ENCODE results near the gene MEX3A.

Gene MEX3A

DNA sequence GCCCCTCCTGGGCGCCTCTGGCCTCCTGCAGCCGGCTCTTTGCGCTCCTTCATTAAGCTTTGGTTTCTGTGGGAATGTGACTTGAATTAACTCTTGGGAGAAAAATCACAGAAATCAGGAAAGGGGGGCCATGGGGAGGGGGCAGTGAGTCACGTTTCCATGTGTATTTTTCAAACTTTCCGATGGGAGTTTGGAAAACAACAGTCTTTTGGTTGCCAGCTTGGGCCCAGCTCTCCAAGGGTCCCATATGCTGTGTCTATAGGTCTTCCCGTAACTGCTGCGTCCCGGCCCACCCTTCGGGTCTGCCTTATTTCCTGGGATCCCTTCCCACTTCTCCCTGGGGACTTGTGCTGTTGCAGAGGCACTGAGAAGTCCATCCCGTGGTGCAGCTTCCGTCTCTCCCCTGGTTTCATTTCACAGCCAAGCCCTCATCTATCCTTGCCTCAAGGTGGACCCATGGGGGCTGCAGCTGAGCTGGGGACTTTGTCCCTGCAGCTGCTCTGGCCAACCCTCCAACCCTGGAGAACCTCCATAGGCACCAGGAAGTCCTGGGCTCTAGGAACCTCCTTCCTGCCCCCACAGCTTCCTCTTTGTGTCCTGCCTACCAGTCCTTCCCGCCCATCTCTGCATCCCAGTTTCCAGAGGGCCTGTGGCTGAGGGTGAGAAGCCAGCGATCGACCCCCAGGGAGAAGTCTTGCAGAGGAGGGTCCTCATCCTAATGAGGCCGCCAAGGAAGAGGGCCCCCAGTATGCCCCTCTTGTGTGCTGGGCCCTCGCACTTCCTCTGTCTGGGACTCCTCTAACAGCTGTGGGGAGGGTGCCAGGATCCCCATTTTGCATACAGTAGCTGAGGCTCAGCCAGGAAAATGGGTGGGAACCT, 20.6 kb upstream of the MEX3A start:
- DNase-seq: no peak

DNA sequence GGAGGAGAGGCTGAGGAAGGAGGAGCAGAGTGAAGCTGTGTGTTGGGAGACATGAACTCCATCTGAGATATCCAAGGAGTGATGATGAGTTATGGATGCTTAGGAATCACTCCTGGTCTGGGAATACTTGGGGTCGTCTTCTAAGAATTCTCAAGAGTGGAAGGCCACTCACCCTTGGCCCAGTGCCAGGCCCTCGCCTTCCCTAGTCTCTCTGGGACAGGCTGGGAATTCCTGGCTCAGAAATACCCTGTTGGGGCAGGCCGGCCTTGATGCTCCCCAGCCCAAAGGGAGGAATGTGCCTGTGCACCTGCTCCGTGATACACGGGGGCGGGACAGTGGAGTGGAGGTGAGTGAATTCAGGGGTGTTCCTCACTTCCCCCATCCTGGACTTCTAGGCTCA, 19.6 kb upstream of the MEX3A start:
- DNase-seq: no peak

DNA sequence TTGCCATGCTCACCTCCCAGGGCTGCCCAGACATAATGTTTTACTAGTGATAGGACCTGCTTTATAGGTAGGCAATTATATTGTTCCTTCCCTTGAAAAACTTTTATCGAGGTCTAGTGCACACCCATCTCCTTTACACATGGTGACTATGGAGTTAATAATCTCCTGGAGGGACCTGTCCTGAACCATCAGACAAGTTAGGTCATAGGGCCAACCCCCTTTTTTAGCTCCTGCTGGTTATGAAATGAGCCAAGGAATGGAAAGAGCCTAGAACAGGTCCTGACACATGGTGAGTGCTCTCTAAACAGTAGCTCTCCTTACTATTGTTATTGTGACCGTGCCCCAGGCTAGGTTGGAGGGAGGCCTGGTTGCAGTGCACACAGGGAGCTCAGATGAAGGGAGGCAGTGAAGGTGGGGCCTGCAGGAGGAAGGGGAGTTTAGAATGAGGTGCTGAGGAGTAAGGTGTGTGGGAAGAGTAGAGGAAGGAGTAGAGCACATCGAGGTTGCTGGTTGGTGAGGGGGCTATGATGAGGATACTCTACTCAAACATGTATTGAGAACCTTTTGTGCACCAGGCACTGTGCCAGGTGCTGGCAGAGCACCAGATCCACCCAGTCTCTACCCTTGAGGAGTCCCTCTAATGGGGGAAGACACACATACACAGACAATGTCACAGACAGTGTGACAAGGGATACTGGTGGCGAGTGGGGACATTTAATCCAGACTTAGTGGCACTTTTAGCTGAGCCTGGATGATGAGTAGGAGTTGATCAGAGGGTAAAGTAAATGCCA, 18.1 kb upstream of the MEX3A start:
- no peak for DNase-seq

DNA sequence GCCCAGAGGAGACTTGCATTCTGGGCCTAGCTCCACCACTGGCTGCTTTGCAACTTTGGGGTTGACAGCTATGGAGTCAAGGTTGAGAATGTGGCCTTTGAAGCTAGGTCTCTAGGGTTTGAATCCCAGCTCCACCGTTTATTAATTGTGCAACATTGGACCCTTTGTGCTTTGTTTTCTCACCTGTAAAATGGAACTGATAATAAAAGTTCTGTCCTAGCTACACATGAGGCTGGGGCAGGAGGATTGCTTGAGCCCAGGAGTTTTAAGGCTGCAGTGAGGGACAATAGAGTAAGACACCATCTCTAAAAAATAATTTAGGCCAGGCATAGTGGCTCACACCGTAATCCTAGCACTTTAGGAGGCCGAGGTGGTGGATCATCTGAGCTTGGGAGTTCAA, 17.0 kb upstream of the MEX3A start:
- DNase-seq: no peak

DNA sequence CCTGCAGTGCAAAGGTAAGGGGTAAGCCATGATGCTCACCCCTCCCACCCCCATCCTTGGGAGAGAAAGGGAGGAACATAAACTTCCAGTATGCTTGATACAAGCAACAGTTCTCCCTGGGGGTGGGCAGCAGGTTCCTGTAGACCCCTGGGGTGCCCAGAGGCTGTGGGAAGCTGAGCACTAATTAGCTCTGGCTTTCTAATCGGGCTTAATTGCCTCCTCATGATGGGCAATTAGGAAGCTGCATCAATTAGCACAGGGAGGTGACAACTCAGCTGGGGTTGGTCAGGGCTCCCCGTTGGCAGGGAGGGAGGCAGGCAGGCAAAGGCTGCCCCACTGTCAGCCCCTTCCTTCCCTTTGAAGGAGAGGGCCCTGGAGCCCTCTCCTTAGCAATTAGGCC, 16.5 kb upstream of the MEX3A start:
- DNase-seq: no peak

DNA sequence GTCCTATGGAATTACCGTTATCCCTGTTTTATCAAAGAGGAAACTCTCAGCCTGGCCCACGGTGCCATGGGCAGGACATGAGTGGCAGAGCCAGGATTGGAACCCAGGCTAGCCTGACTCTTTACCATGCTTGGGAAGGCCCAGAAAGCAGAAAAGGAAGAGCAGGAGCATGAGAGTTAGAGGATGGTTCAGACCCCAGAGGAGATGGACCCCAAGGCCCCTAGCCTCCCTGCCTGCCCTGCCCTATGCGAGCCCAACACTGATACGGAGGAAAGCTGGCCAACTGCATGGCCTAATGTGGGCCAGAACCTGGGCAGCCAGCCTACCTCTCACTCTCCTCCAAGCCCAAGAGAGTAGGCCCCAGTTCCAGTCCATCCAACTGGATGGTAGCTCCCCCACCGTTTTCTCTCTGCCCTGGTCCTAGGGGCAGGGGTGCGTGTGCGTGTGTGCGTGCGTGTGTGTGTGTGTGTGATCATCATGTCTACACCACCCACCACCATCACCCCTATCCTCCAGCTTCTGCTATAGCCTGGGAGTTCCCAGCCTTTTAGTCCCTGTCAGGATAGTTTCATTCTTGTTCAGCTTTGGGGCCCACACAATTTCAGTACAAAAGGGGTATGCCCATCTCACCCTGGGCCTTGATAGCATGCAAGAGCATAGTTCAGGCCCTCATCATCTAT, 15.4 kb upstream of the MEX3A start:
- peak in 1 of 2 donors; percentile 15 for DNase-seq

DNA sequence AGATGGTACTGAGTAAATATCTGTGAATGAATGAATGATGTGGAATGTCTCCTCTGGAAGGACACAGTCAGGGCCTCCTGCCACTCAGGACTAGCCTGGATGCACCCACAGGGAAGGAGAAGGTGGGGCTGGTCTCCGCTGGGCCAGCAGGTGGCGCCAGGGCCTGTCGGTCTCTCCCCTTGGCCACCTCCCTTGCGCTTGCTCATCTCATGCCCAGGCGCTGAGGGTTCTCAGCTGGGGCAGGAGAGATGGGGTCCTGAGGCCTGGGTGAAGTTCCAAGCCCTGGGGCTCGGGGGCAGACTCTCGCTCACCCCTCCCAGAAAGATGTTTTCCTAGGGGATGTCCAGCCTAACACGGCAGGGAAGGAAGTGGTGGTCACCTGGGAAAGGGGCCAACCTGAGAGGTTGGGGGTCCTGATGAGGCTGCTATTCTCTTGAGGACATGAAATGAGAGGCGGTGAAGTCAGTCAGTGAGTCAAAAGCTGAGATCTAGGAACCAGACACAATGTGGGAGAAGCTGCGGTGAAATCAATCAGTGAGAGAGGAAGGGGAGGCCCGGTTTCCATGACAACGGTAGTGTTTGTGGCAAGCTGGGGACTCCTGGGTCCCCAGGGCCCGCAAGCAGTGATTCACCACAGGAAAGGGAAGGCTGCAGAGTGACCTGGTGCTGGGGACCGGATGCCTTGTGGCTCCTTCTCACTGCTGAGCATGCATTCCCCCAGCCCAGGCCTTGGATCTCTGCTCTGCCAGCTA, 14.6 kb upstream of the MEX3A start:
- peak; percentile 92 to 93 for DNase-seq

DNA sequence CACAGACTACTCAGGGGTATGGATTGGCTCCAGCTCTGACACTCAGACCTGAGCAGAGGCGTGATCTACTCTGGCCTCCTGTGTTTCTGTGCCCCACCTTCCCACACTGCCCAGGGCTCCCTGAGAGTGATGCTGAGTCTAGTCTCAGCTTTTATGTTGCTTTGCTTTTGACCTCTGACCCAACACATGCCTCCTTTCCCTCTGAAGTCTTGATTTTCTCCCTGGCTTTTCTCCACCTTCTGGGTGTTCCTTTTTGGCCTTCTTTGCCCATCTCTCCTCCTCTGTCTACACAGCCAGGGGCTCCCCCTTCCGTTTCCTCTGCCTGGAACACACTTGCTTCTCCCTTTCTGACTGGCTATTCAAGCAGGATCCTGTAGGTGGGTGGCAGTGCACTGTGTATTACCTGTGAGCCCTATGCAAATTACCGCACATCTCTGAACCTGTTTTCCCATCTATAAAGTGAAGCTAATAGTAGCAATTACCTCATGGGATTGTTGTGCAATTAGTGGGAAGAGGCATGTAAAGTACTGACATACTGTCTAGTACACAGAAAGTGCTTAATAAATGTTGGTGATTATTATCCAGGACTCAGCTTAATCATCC, 13.7 kb upstream of the MEX3A start:
- no peak for DNase-seq

DNA sequence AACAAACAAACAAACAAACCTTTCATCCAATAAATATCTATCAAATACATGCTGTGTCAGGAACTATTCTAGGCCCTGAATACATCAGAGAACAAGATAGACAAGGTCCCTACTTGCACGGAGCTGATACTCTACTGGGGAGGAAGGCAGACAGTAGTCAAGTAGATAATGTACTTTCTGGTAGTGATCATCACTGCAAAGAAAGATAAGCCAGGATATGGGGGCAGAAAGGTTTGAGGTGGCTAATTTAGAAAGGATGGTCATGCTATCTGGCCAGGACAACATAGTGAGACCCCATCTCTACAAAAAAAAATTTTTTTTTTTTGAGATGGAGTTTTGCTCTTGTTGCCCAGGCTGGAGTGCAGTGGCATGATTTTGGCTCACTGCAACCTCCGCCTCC, 9.3 kb upstream of the MEX3A start:
- no peak for DNase-seq

DNA sequence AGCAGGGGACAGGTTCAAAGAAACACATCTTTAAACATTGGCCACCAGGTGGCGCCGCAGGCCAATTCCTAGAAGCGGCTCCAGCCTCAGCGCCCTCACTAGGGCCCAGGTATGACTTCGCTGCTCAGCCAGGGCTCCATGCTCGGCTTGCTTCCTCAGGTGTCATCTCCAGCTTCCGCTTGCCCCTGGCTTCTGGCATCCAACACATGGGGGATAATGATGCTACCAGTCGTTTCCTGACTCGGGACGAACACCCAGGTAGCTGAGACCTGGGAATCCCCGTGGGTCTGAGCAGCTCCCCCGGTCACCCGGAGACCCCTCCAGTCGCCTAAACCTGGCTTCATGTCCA, 8.5 kb upstream of the MEX3A start:
- DNase-seq: peak; percentile 86 to 90

DNA sequence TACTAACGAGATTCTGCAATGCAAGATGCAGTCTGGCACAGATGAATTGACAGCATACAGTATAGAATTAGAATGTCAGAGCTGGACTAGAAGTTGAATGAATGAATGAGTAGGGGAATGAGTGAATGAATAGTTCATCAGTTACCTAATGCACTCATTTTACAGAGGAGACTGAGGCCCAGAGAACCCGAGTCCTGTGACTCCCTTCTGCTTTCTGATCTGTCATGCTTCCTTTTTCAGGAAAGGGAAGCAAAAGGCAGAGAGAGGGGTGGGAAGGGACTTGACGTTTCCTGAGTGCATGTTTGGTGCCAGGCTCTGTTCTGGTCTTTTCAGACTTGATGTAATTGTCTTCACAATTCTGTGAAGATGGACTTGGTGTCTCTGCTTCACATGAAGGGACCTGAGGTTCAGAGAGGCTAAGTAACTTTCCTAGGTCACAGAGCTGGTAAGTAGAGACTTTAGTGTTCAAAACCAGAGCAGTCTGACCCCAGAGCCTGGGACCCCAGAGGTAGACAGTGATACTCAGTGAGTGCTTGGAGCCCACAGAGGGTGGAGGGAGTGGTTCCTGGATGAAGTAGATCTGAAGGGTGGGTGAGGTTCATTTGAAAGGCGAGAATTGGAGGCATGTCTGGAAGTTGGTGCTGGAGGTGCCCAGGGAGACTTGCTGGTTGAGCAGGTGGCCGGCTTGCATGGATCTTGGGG, 8.0 kb upstream of the MEX3A start:
- DNase-seq: peak in 1 of 2 donors; percentile 5

DNA sequence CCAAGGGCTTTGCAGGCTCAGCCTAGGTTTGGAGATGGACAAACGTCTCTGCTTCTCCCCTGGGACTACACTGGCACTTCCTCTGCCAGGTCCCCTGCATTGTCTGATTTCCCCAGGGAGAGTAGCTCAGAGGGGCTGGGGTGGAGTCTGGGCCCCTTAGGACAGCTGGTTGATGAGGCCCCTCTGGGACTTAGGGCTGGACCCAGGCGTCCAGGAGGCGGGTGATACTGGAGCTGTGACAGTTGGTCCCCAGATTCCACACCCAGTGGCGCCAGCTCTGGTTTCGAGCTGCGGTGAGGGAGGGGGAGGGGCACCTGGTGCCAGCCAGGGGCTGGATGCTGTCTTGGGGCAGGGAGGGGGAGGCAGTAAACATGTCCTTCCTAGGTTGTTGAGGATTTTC, 7.4 kb upstream of the MEX3A start:
- DNase-seq: no peak

DNA sequence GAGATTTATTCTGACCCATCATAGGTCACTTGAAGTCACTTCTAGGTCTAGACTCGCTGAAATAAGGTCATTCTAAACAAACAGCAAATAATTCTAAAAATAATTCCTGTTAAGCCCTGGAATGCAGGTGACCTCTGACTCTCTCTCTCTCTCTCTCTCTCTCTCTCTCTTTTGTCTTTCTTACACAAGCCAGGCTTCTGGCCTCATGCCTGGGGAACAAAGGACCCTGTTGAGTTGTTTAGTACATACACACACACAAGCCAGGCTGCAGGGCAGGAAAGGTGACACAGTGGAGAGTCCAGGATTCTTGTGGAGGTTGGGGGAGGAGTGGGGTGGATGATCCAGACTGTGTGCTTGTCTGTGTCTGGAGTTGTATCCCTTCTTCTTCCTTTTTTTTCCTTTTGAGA, 4.0 kb upstream of the MEX3A start:
- no peak for DNase-seq

DNA sequence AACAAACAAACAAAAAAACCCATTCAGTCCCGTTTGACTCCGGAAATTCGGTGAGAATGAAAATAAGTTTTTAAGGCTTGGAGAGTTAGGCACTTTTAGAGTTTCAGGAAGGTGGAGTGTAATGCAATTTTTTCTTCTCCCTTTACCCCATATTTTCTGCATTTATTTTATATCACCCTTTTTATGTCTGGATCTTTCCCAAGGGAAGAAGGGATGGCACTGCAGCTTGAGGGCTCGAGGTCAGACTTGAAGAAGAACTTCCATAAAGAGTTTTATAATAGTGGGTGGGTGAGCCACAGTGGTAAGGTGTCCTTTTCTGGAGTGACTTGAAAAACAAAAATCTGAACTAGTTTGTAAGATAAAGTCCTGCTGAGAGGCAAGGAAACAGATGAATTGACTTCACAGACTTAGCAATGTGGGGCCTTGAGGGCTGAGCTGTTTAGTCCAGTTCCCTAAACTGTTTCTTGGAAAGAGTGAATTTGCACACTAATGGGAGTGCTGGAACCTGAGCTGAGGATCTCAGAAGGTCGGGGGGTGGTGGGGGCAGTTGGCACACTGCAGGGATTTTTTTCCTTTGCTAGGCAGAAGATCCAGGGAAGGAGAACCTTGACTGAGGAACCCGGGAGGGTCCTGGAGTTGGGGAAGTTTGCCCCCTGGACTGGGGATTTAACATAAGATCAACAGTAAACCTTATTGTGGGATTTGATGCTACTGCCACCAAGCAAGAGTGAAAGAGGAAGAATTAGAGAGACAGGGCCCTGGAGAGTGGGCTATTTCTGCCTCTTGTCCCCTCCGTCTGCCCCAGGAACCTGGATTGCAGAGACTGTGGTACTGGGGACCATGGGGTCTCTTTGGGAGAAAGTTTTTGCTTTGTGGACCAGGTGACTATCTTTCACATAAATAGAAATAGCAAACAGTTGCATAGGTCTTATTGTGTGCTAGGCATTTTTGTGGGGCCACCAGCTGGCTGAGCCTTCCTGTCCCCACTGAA, 1.8 kb upstream of the MEX3A start:
- no peak for DNase-seq

DNA sequence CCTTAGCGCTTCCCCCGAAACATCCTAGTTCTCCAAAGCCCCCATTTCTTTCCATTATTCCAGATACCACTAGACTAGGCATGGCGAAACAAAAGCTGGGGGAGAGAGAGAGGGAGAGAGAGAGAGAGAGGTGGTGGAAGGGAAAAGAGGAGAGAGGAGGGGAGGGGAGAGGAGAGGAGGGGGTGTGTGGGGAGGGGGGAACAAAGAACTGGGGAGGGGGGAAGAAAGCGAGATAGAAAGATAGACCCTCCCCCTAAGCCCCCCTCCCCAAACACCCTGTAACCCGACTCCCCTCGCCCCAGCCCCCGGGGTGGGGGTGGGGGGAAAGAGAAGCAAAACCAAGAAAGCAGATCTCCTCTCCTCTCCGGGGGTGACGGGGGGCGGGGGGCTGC, 352 bp downstream of the MEX3A start:
- no peak for DNase-seq

DNA sequence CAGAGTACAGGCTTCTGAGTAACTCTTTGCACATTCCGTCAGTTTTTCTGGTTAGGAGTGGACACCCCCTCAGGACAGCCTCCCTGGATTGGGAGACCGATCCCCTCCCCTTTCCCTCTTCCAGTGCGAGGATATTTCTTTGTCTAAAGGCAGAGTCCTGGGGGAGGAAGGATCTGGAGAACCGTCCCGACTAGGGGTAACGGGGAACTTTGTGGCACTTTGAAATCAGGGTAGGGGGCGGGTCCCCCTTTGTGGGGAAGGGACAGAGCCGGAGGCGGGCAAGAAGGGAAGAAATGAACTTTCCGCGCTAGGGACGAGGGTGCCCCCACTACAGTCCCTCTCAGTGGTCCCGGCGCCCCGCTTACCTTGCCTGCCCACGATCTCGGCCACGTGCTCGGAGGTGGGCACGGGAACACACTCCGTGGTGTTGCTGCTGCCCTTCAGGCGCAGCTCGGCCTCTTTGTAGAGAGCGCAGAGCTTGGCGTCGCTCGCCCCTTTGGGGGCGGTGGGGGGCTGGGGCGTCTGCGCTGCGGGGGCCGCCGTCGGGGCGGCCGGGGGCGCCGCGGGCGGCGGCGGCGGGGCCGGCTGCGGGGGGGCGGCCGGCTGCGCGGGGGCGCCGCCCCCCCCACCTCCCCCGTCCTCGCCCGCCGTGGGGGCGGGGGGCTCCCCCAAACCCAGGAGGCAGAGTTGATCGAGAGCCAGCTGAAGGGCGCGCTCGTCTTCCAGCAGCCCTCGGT, 917 bp downstream of the MEX3A start:
- no peak for DNase-seq

DNA sequence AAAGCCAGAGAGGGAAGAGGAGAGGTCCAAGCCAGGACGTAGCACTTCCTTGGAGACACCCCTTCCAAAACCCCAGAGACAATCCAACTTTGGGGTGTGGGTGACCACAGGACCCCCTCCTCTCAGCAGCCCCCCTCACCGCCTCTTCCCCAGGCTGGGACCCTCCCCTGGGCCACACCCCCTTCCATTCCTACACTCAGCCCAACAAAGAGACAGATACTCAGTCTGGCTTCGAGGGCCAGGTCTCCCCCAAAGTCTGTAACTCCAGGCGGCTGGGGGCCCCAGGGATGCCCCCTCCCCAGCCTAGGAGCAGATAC, 1.4 kb downstream of the MEX3A start:
- DNase-seq: no peak

DNA sequence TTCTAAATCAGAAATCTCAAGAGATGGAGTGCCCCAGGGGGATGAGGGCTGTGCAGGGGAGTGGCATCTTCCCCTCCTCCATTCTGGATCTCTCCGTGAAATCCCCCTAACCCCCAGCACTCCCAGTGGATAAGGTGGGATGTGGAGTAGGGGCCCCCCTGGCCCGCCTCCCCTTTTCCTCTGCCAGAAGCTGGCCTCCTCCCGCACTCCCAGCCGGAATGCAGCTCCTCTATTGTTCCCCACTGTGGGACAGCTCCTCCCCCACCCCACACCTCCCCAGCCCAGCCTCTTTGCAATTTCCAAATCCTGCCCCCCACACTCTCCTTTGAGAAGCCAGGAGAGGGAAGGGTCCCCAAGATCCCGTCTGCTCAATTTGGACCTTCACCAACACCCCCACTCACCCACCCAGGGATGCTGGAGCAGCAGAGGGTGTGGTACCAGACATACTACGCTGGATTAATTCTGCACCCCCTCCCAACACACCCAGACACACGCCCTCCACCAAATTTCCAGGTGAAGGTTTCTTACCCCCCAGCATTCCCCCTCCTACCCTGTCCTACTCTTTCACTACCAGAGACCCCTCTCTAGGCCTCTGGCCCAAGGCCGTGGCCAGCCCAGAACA, 1.9 kb downstream of the MEX3A start:
- DNase-seq: no peak

DNA sequence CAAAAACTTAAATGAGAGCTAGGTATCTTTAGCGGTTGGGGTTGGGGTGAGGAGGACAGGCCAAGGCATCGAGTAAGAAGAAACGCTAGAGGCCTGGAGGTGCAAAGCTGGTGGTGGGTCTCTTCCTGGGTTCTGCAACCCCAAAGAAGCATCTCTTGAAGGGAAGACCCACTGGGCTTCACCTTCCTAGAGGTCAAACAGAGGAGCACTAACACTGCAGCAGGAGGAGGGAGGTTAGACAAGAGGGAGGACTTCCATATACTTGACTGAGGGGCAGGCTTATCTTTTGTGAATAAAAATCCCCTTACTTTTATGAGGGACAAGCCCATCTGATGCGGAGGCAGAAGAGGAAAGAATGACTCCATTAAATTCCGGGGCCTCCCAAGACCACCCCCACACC, 2.5 kb downstream of the MEX3A start:
- DNase-seq: no peak

DNA sequence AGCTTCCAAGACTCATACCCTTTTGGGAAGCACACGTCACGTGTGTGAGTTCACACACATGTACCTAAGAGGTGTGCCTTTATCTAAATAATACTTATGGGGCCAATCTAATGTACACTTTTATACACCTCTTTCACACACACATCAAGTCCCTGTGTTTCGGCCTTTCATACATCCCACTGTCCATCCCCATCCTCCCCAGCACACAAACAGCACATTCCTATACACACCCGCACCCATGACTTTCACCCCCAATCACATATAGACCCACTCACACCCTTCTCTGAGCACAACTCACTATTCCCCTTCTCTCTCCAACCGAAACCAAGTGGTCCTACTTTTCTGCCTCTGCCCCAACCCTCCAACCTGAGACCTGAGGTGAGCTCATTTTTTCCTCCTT, 3.5 kb downstream of the MEX3A start:
- DNase-seq: no peak

All from CD4-positive, alpha-beta T cell treated with Interferon alpha-2 for 1 hour (primary cell).